ENCODE results near the gene MXRA8.

MXRA8 gene

DNA sequence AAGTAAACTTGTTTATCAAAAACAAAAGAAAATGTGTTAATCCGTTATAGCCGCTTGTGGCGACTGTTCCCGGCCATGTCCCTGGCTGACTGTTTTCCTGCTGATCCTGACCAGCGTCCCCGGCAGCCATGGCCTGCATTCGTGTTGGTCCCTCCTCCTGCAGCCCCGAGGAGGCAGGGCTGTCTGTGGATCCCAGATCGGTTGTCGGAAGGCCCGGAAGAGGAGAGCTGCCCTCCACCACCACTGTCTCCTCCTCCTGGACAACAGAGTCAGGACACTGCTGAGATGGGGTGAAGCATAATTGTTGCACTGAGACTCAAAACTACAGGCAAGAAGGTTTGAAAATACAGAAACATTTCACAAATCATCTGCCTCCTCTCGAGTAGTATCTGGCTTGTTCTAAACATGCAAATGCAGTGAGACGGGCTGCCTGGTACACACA is 3.6 kb upstream of the MXRA8 start:
- TF ChIP-seq, protein P1, sequence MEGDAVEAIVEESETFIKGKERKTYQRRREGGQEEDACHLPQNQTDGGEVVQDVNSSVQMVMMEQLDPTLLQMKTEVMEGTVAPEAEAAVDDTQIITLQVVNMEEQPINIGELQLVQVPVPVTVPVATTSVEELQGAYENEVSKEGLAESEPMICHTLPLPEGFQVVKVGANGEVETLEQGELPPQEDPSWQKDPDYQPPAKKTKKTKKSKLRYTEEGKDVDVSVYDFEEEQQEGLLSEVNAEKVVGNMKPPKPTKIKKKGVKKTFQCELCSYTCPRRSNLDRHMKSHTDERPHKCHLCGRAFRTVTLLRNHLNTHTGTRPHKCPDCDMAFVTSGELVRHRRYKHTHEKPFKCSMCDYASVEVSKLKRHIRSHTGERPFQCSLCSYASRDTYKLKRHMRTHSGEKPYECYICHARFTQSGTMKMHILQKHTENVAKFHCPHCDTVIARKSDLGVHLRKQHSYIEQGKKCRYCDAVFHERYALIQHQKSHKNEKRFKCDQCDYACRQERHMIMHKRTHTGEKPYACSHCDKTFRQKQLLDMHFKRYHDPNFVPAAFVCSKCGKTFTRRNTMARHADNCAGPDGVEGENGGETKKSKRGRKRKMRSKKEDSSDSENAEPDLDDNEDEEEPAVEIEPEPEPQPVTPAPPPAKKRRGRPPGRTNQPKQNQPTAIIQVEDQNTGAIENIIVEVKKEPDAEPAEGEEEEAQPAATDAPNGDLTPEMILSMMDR (IDR thresholded peaks at IDR 0.05) = no peak
- no peak for DNase-seq (ENCODE audit: low spot score)
- H3K27ac ChIP-seq = peak overlapping the region in 1 of 2 donors; percentile 95
- no peak overlapping the region for H3K4me3 ChIP-seq

DNA sequence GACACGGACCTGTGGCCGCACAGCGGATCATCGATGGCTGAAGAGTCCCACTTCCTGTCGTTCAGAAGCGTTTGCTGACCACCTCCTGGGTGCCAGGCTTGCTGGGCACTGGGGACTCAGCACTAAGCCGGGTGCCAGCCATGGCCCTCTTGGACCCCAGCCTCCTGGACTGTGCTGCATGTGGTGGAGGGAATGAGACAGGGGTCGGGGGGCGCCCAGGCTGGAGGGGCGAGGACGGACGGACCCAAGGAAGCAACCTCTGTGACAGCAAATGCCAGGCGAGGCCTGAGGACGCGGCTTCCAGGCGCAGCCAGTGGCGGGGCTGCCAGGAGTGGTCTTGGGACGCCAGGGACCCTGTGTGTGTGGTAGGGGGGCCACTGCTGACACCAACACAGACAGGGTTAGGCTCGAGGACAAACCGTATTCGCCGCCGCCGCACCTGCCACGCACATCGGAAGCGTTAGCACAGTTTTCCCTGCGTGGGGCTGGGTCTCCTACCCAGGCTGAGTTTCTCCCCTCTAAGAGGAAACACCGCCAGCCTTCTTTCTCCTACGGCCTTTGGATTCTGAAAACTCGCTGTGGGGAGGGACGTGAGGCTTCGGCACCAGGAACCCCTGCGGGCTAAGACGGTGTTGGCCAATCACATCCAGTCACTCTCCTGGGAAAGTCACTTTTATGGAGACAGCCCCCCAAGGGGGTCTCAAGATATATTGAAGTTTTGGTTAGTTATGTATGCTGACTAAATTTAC is 3.1 kb upstream of the MXRA8 start:
- Histone ChIP-seq H3K27ac (peak overlapping the region in 1 of 2 donors; percentile 95), H3K4me3 (no peak overlapping the region)
- TF ChIP-seq, protein P1 (IDR thresholded peaks at IDR 0.05) = no peak
- DNase-seq (ENCODE audit: low spot score) = no peak

DNA sequence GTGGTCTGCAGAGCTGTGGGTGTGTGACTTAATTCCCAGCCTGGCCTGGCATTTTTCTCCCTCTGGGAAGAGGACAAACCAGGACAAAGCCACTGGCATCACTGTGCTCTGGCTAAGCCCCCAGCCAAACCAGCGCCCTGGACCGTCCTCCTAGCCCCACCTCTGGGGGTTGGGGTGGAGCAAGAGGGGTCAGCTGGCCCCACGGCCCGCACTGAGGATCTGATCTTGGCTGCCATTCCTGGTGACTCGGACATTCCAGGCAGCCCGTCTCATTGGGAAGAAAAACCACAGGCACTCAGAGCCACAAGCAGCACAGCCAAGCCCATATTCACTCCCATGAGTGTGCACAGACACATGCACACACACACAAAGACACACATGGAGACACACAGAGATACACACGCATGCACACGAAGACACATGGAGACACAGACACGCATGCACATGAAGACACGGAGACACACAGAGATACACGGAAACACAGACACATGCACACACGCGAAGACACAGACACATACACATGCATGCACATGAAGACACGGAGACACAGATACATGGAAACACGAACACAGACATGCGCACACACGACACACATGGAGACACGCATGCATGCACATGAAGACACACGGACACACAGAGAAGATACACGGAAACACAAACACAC is 2.3 kb upstream of the MXRA8 start:
- H3K27ac ChIP-seq = peak overlapping the region; percentile 81 to 95
- TF ChIP-seq, protein P1 (IDR thresholded peaks at IDR 0.05) = no peak
- peak; percentile 90 for DNase-seq (ENCODE audit: low spot score)
- H3K4me3 ChIP-seq = peak overlapping the region; percentile 25

DNA sequence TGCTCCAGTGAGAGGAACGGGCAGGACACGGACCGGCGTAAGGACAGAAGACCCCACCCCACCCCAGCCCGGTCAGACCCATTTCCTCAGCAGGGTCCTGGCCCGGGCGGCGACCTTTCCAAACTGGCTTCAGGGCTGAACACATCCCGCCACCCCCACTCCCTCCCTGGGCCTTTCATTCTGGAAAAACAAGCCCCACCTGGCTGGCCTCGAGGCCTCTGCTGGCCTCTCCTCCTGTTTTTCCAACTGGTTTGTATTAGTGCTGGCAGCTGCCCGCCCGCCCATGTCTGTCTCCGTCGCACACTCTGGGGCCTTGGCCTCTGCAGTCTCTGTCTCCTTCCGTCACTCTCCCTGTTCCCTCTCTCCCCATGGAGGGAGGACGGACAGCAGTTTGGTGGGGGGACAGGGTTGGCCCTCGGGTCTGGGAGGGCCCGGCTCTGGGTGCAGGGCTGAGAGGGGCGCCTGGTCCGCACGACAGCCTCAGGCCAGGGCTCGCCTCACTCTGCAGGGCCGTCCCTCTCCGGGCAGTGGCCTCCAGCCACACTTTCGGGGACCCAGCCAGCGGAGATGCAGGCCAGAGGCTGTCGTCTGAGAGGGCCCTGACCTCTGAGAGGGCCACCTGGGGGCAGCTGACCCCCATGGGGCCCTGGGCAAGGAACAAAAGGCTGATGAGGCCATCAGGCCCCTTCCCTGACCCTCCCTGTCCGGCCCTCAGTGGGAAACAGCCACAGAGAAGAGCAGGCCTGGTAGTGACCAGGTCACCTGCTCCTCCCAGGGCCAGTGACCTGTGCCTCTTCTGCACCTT is 1.5 kb upstream of the MXRA8 start:
- Histone ChIP-seq H3K4me3 (peak overlapping the region; percentile 25), H3K27ac (peak overlapping the region; percentile 81 to 95)
- TF ChIP-seq, protein P1 (IDR thresholded peaks at IDR 0.05) = no peak
- no peak for DNase-seq (ENCODE audit: low spot score)

DNA sequence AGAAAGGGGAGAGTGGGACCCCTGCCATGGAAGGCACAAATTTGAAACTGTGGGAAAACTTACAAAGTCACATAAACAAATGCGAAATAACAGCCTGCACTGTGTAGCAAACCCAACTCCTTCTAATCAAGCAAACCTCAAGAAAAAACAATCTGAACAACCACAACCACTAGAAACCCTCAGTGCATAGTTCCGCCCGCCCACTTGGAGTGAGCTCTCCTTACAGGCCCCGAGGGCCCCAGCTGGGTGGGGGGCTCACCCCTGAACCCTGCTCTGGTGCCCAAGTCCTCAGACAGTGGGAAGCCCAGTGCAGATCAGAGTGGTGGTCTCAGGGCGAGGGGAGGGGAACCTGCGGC is 931 bp upstream of the MXRA8 start:
- DNase-seq (ENCODE audit: low spot score) = no peak
- peak overlapping the region; percentile 78 for H3K4me3 ChIP-seq
- TF ChIP-seq, protein P1 (IDR thresholded peaks at IDR 0.05) = no peak
- H3K27ac ChIP-seq = peak overlapping the region; percentile 81 to 95

DNA sequence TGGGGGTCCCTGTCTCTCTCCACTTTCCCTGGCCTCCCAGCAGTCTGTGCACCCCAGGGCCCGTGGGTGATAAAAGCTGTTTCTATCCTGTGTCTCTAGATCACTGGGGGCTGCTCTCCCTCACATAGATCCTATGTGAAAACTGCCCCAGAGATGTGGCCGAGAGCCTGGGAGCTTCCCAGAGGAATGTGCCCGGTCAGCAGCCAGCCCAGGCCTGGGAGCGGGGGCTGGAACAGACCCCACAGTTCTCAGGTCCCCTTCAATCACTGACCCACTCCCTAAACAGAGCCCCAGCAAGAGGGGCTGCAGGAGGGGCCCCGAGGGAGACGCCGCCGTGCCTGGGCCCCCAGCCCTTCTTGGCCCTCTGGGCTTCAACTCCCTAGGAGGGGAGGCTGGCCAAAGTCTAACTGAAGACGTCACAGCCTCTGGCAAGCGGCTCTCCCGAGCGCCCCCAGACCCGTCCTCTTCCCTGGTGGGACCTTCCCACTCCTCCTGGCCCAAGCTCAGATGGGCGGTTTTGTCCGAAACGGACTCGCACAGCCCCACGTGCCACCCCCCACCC is 403 bp downstream of the MXRA8 start:
- H3K27ac ChIP-seq = peak overlapping the region; percentile 81 to 95
- H3K4me3 ChIP-seq = peak overlapping the region; percentile 78
- TF ChIP-seq, protein P1 (IDR thresholded peaks at IDR 0.05) = no peak
- no peak for DNase-seq (ENCODE audit: low spot score)
